Breast epithelium (tissue), 4 donors: ENCODE results near the gene NMBR. TPM values are rescaled to one million over a fixed set of nuclear protein-coding genes. Genes with fewer than 3 reads are reported as not detected.
"Not testable (repeated sequence)": the region's sequence is repeated elsewhere in the genome, so short reads cannot be mapped to it uniquely, and the experiment has no call there.

ENCODE experiments used
- DNase-seq, 2 donors: peaks; one replicate each; pipeline ENCODE4 v3.0.0-alpha.2; 2019; ENCODE audit warnings: low spot score in 2 of 2
- H3K27ac ChIP-seq, 2 donors: fragments of 200-600 bp; sonication (generic) in 1 of 2; one replicate each; pipeline ENCODE4 v1.5.1; 2016 to 2019; ENCODE audit warnings: mild to moderate bottlenecking in 1 of 2
- H3K27me3 ChIP-seq, 2 donors: fragments of 200-600 bp; sonication (generic) in 1 of 2; one replicate each; pipeline versions ENCODE4 v1.5.1 to v1.6.0; 2017 to 2019; ENCODE audit warnings: control low read depth in 1 of 2, mild to moderate bottlenecking in 1 of 2
- H3K36me3 ChIP-seq: fragments of 200-600 bp; one replicate; pipeline ENCODE4 v1.5.1; 2019
- H3K4me1 ChIP-seq, 2 donors: fragments of 200-600 bp; sonication (generic); one replicate each; pipeline ENCODE4 v1.5.1; 2016 to 2019; ENCODE audit warnings: control low read depth in 1 of 2
- H3K4me3 ChIP-seq, 3 donors: fragments of 200-600 bp; sonication (generic); 1 replicate in 2 of 3; 2 replicates in 1 of 3; pipeline ENCODE4 v1.5.1; 2016 to 2019; ENCODE audit warnings: mild to moderate bottlenecking in 3 of 3, moderate library complexity in 2 of 3
- H3K9me3 ChIP-seq, 2 donors: fragments of 200-600 bp; sonication (generic) in 1 of 2; one replicate each; pipeline ENCODE4 v1.5.1; 2016 to 2019; ENCODE audit warnings: control low read depth in 1 of 2
- CTCF ChIP-seq, 3 donors: fragments of 450-650 bp; IDR thresholded peaks; one replicate each; pipeline ENCODE4 v1.5.1; 2016 to 2017; ENCODE audit warnings: antibody characterized with exemption in 3 of 3, mild to moderate bottlenecking in 3 of 3, moderate library complexity in 3 of 3
- POLR2A ChIP-seq: fragments of 450-650 bp; IDR thresholded peaks from one replicate; pipeline ENCODE4 v1.6.1; 2016; ENCODE audit warnings: antibody characterized with exemption, mild to moderate bottlenecking, moderate library complexity
- POLR2AphosphoS5 ChIP-seq, 3 donors: sonication (generic); formaldehyde crosslinking; IDR thresholded peaks; one replicate each; pipeline ENCODE4 v1.6.1; 2017; ENCODE audit warnings: antibody characterized with exemption in 3 of 3
- intact Hi-C: fragments of 100-400 bp; cut with DNase I; formaldehyde crosslinking; loops from one replicate; pipeline ENCODE4 v1.15.1; 2023; ENCODE audit warnings: low total_unique reads
- total RNA-seq, 3 donors: library from RNA; depleted of rRNA; stranded (reverse); fragments of >200 nt; gene quantifications; one replicate each; pipeline ENCODE4 v1.1.0, GENCODE V29; 2016

NMBR gene
- total RNA-seq, 3 donors from 2014 or later, result 0.29 TPM; not detected in 2

DNA sequence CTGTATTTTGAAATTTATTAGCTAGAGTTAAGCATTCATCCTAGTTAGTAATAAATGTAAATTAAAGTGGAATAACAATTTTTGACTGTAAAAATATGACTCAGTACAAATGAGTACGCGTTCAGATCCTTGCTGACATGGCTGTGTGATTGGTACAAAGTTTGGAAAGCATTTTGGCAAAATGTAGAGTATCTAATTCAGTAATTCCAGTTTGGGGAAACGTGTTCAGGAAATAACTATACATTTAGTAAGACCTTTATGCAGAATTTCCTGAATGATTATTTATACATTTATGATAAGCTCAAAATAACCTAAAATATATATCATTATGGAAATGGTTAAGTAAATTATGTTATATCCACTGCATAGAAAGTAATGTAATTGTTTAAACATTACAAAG lies 8.2 kb upstream of the NMBR start:
- no peak overlapping the region for H3K4me3 ChIP-seq
- H3K9me3 ChIP-seq, result no peaks in the 10 kb centered on the region
- no peak for DNase-seq
- H3K4me1 ChIP-seq, result peaks cover 0 to 3% of the 10 kb centered on the region in 2 donors
- no peak overlapping the region for H3K27ac ChIP-seq
- H3K27me3 ChIP-seq, result no peaks in the 10 kb centered on the region
- intact Hi-C loops, result no loop called here
- no peak for TF ChIP-seq POLR2A
- TF ChIP-seq POLR2AphosphoS5 (IDR thresholded peaks at IDR 0.05), result no peak
- no peaks in the 10 kb centered on the region for H3K36me3 ChIP-seq

DNA sequence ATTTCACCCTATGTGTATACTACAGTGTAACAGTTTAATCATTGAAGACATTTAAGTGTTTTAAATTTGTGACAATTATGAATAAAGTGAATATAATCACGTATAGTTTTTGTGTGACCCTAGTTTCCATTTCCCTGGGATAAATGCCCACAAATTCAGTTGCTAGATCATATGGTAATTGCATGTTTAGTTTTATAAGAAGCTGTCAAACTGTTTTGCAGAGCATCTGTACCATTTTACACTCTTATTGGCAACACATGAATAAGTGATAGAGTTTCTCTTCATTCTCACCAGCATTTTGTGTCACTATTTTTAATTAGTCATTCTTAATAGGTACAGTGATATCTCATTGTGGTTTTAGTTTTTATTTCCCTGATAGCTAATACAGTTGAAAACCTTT lies 7.4 kb upstream of the NMBR start:
- H3K27ac ChIP-seq, result no peak overlapping the region
- peaks cover 0 to 3% of the 10 kb centered on the region in 2 donors for H3K4me1 ChIP-seq
- DNase-seq, result no peak
- H3K9me3 ChIP-seq, result no peaks in the 10 kb centered on the region
- TF ChIP-seq POLR2AphosphoS5 (IDR thresholded peaks at IDR 0.05) (no peak), POLR2A (no peak)
- intact Hi-C loops, result loop anchor here (5.0 kb wide), 1 partner anchor 1068 kb away; no protein-coding TSS in a partner anchor
- no peaks in the 10 kb centered on the region for H3K27me3 ChIP-seq
- H3K36me3 ChIP-seq, result no peaks in the 10 kb centered on the region
- no peak overlapping the region for H3K4me3 ChIP-seq

- Histone ChIP-seq H3K4me1 (peaks cover 0 to 7% of the 10 kb centered on the region in 2 donors), H3K27ac (no peak overlapping the region), H3K4me3 (no peak overlapping the region), H3K36me3 (no peaks in the 10 kb centered on the region), H3K27me3 (no peaks in the 10 kb centered on the region), H3K9me3 (no peaks in the 10 kb centered on the region)
- no peak for DNase-seq
- intact Hi-C loops, result loop anchor here (5.0 kb wide), 1 partner anchor 1069 kb away; no protein-coding TSS in a partner anchor
- no peak for TF ChIP-seq CTCF (IDR thresholded peaks at IDR 0.05)
- TF ChIP-seq POLR2AphosphoS5 (IDR thresholded peaks at IDR 0.05), result no peak
- no peak for TF ChIP-seq POLR2A
Observed at GRCh38 chr6:142153196-142153595, 6.3 kb upstream of the NMBR start.

GRCh38 chr6:142152746-142153145 lies 5.8 kb upstream of the NMBR start:
- intact Hi-C loops, result loop anchor here (5.0 kb wide), 1 partner anchor 1070 kb away; no protein-coding TSS in a partner anchor
- DNase-seq, result no peak
- H3K36me3 ChIP-seq, result no peaks in the 10 kb centered on the region
- H3K27ac ChIP-seq, result no peak overlapping the region
- no peaks in the 10 kb centered on the region for H3K27me3 ChIP-seq
- H3K9me3 ChIP-seq, result no peaks in the 10 kb centered on the region
- TF ChIP-seq POLR2AphosphoS5 (IDR thresholded peaks at IDR 0.05), result no peak
- no peak for TF ChIP-seq CTCF (IDR thresholded peaks at IDR 0.05)
- TF ChIP-seq POLR2A, result no peak
- no peak overlapping the region for H3K4me3 ChIP-seq
- H3K4me1 ChIP-seq, result peaks cover 0 to 11% of the 10 kb centered on the region in 2 donors

DNA sequence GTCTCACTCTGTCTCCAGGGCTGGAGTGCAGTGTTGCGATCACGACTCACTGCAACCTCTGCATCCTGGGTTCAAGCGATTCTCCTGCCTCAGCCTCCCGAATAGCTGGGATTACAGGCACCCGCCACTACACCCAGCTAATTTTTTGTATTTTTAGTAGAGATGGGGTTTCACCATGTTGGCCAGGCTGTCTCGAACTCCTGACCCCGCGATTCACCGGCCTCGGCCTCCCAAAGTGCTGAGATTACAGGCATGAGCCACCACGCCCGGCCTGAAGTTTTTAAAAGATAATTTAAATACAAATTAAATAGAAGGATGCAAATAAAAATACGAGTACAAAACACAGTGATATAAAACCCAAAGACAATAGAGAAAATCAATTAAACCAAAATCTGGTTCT lies 5.4 kb downstream of the NMBR start:
- intact Hi-C loops, H3K9me3 ChIP-seq, H3K27ac ChIP-seq, H3K27me3 ChIP-seq, H3K4me3 ChIP-seq, DNase-seq, H3K4me1 ChIP-seq, H3K36me3 ChIP-seq: not testable (repeated sequence)

GRCh38 chr6:142138876-142139275 lies 8.0 kb downstream of the NMBR start:
- TF ChIP-seq POLR2AphosphoS5 (IDR thresholded peaks at IDR 0.05), result no peak
- no peak for TF ChIP-seq POLR2A
- no peak for TF ChIP-seq CTCF (IDR thresholded peaks at IDR 0.05)
- no peaks in the 10 kb centered on the region for H3K36me3 ChIP-seq
- H3K4me1 ChIP-seq, result no peaks in the 10 kb centered on the region
- no peak overlapping the region for H3K4me3 ChIP-seq
- no peak overlapping the region for H3K27ac ChIP-seq
- no peak for DNase-seq
- intact Hi-C loops, result no loop called here
- no peaks in the 10 kb centered on the region for H3K9me3 ChIP-seq
- H3K27me3 ChIP-seq, result no peaks in the 10 kb centered on the region

DNA sequence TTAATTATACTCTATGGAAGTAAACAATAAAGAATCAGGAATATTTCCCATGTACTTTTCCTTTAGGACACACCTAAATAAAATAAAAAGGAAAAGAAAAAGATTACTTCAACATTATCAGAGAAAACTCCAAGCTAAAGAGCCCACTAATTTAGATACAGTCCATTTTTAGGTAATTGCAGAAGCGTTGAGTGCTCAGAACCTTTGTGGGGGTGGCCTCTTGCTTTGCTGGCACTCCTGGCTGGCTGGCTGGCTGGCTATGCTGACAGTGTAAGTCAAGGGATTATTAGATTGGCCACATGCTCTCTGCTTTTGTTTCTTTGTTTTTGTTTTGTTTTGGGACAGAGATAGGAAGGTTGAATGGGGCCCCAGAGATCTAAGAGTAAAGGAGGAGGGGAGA lies 14.3 kb downstream of the NMBR start, which contains the start of gene GJE1:
TSS of gene GJE1 (plus strand) at position 301 of the 400 bp plus-strand sequence. CDS start 234 bp downstream, outside the sequence.
- DNase-seq, result no peak
- Histone ChIP-seq H3K36me3 (no peaks in the 10 kb centered on the region), H3K4me1 (no peaks in the 10 kb centered on the region), H3K4me3 (no peak within 1 kb of the TSS), H3K27ac (no peak within 1 kb of the TSS), H3K9me3 (peaks cover 0 to 13% of the 10 kb centered on the region in 2 donors), H3K27me3 (no peaks in the 10 kb centered on the region)
- intact Hi-C loops, result no loop called here
- TF ChIP-seq CTCF (IDR thresholded peaks at IDR 0.05) (no peak), POLR2AphosphoS5 (IDR thresholded peaks at IDR 0.05) (no peak), POLR2A (no peak)
